Naive thymus-derived CD4-positive, alpha-beta T cell (primary cell): ENCODE measurements around the gene VASP. TPM values are rescaled to one million over a fixed set of nuclear protein-coding genes. Genes with fewer than 3 reads are reported as not detected.

Experiments used
- ATAC-seq: fragments of 150-1000 bp; cut with Tn5 transposase; 2 replicates; pipeline ENCODE4 v1.10.0; 2021; ENCODE audit warnings: mild to moderate bottlenecking, moderate library complexity
- CTCF ChIA-PET: fragments of 350-600 bp; sonication (Branson Sonifier 250); formaldehyde crosslinking; loops from one replicate; lab custom pipeline; 2021; ENCODE audit warnings: antibody characterized with exemption; lab: Charles Lee
- POLR2A ChIA-PET: fragments of 350-600 bp; sonication (Branson Sonifier 250); formaldehyde crosslinking; loops from one replicate; lab custom pipeline; 2021; ENCODE audit warnings: antibody characterized with exemption, inconsistent platforms; lab: Charles Lee
- DNase-seq, 9 donors: peaks; one replicate each; pipeline versions ENCODE4 v3.0.0 to v3.0.0-alpha.2; 2020 to 2022; ENCODE audit warnings: mixed read lengths in 1 of 9
- H3K27ac ChIP-seq: one replicate; pipeline ENCODE4 v1.7.0; 2013; ENCODE audit warnings: mild to moderate bottlenecking, low read depth, low read length, moderate library complexity
- H3K27me3 ChIP-seq, 2 donors: one replicate each; pipeline ENCODE4 v1.7.0; 2013; ENCODE audit warnings: low read length in 2 of 2, mild to moderate bottlenecking in 2 of 2, moderate library complexity in 2 of 2; ENCODE audit not compliant: control insufficient read depth in 2 of 2, insufficient read depth in 2 of 2
- H3K36me3 ChIP-seq, 3 experiments: 1 replicate in 2 of 3; 2 replicates in 1 of 3; pipeline ENCODE4 v1.7.0; 2013; ENCODE audit warnings: low read length in 3 of 3, mild to moderate bottlenecking in 3 of 3, moderate library complexity in 1 of 3; ENCODE audit not compliant: insufficient read depth in 3 of 3, control insufficient read depth in 2 of 3
- H3K4me1 ChIP-seq, 2 donors: one replicate each; pipeline ENCODE4 v1.7.0; 2013; ENCODE audit warnings: low read length in 2 of 2, mild to moderate bottlenecking in 2 of 2, moderate library complexity in 1 of 2; ENCODE audit not compliant: control insufficient read depth in 2 of 2, insufficient read depth in 2 of 2
- H3K4me3 ChIP-seq: 2 replicates; pipeline ENCODE4 v1.7.0; 2013; ENCODE audit warnings: mild to moderate bottlenecking, low read length
- H3K9me3 ChIP-seq, 3 experiments: 1 replicate in 2 of 3; 2 replicates in 1 of 3; pipeline ENCODE4 v1.7.0; 2013; ENCODE audit warnings: low read length in 3 of 3; ENCODE audit not compliant: control insufficient read depth in 2 of 3
- H3K27ac Mint-ChIP-seq, 9 donors: one replicate each; pipeline ENCODE4 v1.8.0; 2020 to 2022; ENCODE audit warnings: mixed read lengths in 9 of 9, mild to moderate bottlenecking in 8 of 9, moderate library complexity in 5 of 9, inconsistent platforms in 2 of 9
- H3K27me3 Mint-ChIP-seq, 5 donors: one replicate each; pipeline ENCODE4 v1.8.0; 2021 to 2022; ENCODE audit warnings: mixed read lengths in 5 of 5, mild to moderate bottlenecking in 1 of 5
- H3K36me3 Mint-ChIP-seq, 5 donors: one replicate each; pipeline ENCODE4 v1.8.0; 2020 to 2022; ENCODE audit warnings: mixed read lengths in 5 of 5, mild to moderate bottlenecking in 3 of 5, inconsistent platforms in 1 of 5
- H3K4me1 Mint-ChIP-seq, 7 donors: one replicate each; pipeline ENCODE4 v1.8.0; 2020 to 2022; ENCODE audit warnings: mixed read lengths in 7 of 7, mild to moderate bottlenecking in 3 of 7, inconsistent platforms in 1 of 7
- H3K4me3 Mint-ChIP-seq, 10 donors: one replicate each; pipeline ENCODE4 v1.8.0; 2020 to 2022; ENCODE audit warnings: mild to moderate bottlenecking in 10 of 10, mixed read lengths in 10 of 10, moderate library complexity in 6 of 10, inconsistent platforms in 2 of 10
- H3K9me3 Mint-ChIP-seq, 11 donors: one replicate each; pipeline ENCODE4 v1.8.0; 2020 to 2022; ENCODE audit warnings: mixed read lengths in 11 of 11, mild to moderate bottlenecking in 4 of 11, inconsistent platforms in 1 of 11, moderate library complexity in 1 of 11
- intact Hi-C, 2 donors: fragments of 100-400 bp; cut with micrococcal nuclease; formaldehyde crosslinking; loops; one replicate each; pipeline ENCODE4 v1.15.1; 2023
- polyA plus RNA-seq, 2 donors: library from polyadenylated mRNA; unstranded; fragments of 300-500 nt; fragmentation: Illumina TruSeq; gene quantifications; one replicate each; pipeline ENCODE4 v1.2.3, GENCODE V29; 2021
- total RNA-seq, 6 experiments: library from RNA in 5 of 6; stranded (reverse) in 5 of 6; gene quantifications; 1 replicate in 5 of 6; 2 replicates in 1 of 6; pipeline ENCODE4 v1.2.3 and lab custom pipeline; 2021 to 2026

The VASP gene
- total and polyA plus RNA-seq, 7 experiments from 2014 or later = 27.0 to 206 (median 74.2) TPM

DNA sequence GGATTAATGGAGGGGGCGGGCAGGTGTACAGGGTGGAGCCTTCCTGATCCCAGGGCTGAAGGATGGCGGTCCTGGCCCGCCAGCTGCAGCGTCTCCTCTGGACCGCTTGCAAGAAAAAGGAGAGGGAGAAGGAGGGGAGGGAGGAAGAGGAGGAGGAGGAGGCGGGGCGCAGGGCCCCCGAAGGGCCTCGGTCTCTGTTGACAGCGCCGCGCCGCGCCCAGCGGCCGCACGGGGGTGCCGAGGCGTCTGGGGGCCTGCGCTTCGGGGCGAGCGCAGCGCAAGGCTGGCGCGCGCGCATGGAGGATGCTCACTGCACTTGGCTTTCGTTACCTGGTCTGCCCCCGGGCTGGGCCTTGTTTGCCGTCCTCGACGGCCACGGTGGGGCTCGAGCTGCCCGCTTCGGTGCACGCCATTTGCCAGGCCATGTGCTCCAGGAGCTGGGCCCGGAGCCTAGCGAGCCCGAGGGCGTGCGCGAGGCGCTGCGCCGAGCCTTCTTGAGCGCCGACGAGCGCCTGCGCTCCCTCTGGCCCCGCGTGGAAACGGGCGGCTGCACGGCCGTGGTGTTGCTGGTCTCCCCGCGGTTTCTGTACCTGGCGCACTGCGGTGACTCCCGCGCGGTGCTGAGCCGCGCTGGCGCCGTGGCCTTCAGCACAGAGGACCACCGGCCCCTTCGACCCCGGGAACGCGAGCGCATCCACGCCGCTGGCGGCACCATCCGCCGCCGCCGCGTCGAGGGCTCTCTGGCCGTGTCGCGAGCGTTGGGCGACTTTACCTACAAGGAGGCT is 8.7 kb upstream of the VASP start, which contains the start of gene PPM1N:
PPM1N (plus strand) TSS at position 33 of the 785 bp plus-strand sequence; CDS start at position 63, 30 bp downstream.
- no peaks in the 10 kb centered on the region for H3K36me3 ChIP-seq
- H3K27me3 ChIP-seq = no peaks in the 10 kb centered on the region
- Mint-ChIP-seq H3K9me3 (no peaks in the 10 kb centered on the region), H3K27ac (peak within 1 kb of the TSS; percentile 63 to 90 (median 79)), H3K36me3 (peaks cover 0 to 9% (median 4%) of the 10 kb centered on the region in 5 donors), H3K27me3 (peaks cover 0 to 35% (median 7%) of the 10 kb centered on the region in 5 donors), H3K4me1 (peaks cover 28 to 48% (median 42%) of the 10 kb centered on the region in 7 donors), H3K4me3 (peak within 1 kb of the TSS; percentile 84 to 97 (median 88))
- ChIA-PET CTCF (interaction anchor here (0.6 to 1.8 kb wide), 5 partner anchors 11 to 802 kb away, joined by 3 to 12 read pairs (median 4); no protein-coding TSS in a partner anchor), POLR2A (interaction anchor here (0.8 to 1.9 kb wide), 7 partner anchors 9 to 384 kb away, joined by 3 to 7 read pairs (median 4); partner anchors contain the start of gene VASP)
- ATAC-seq = peak; percentile 65
- peak within 1 kb of the TSS; percentile 11 for H3K27ac ChIP-seq
- intact Hi-C loops = loop anchor here in 1 of 2 donors (1.0 to 5.0 kb wide), 3 partner anchors 25 to 496 kb away; partner anchors contain the start of gene RELB
- H3K4me1 ChIP-seq = peaks cover 28 to 35% of the 10 kb centered on the region in 2 donors
- H3K9me3 ChIP-seq = no peaks in the 10 kb centered on the region
- H3K4me3 ChIP-seq = peak within 1 kb of the TSS; percentile 71
- peak; percentile 49 to 67 (median 60) for DNase-seq

DNA sequence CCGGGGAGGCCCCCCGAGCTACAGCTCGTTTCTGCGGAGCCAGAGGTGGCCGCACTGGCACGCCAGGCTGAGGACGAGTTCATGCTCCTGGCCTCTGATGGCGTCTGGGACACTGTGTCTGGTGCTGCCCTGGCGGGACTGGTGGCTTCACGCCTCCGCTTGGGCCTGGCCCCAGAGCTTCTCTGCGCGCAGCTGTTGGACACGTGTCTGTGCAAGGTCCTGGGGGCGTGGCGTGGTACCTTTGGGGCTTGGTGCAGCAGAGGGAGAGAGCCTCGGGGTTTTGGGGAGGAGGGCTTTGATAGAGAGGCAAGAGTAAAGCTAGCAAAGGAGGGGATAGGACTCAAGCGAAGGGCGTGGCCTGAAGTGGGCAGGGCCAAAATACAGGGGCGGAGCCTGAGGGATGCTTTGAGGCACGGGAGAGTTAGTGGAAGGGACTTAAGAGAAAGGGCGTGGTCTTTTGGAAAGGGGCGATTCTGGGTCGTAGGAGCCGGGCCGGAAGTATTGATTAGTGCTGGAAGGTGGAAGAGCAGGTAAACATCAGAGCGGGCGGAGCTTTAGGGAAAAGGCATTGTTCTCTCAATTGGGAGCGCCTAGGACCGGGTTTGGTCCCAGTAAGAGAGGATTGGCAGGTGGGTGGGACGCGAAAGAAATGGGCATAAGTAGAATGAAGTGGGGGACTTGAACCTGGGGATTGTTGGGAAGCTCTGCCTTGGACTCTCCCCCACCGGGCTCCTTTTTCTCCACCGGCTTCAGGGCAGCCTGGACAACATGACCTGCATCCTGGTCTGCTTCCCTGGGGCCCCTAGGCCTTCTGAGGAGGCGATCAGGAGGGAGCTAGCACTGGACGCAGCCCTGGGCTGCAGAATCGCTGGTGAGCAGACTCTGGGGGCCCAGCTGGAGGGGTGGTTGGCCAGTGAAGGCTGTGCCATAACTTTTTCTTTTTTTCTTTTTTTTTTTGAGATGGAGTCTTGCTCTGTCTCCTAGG is 7.8 kb upstream of the VASP start:
- Mint-ChIP-seq H3K9me3 (no peaks in the 10 kb centered on the region), H3K4me3 (peak overlapping the region; percentile 35 to 97 (median 74)), H3K4me1 (peaks cover 28 to 45% (median 41%) of the 10 kb centered on the region in 7 donors), H3K27ac (peak overlapping the region in 8 of 9 donors; percentile 3 to 81 (median 54)), H3K36me3 (peaks cover 0 to 9% (median 4%) of the 10 kb centered on the region in 5 donors), H3K27me3 (peaks cover 0 to 35% (median 7%) of the 10 kb centered on the region in 5 donors)
- H3K27me3 ChIP-seq = no peaks in the 10 kb centered on the region
- peak overlapping the region; percentile 62 for H3K4me3 ChIP-seq
- ATAC-seq (peak; percentile 18), DNase-seq (peak in 8 of 9 donors; percentile 46 to 68 (median 61))
- CTCF ChIA-PET = interaction anchor here (0.6 to 1.8 kb wide), 5 partner anchors 10 to 407 kb away, joined by 3 to 12 read pairs (median 4); no protein-coding TSS in a partner anchor
- intact Hi-C loops = loop anchor here in 1 of 2 donors (5.0 kb wide), 1 partner anchor 497 kb away; the partner anchor contains the start of gene RELB
- H3K9me3 ChIP-seq = no peaks in the 10 kb centered on the region
- H3K36me3 ChIP-seq = no peaks in the 10 kb centered on the region
- H3K27ac ChIP-seq = no peak overlapping the region
- H3K4me1 ChIP-seq = peaks cover 28 to 35% of the 10 kb centered on the region in 2 donors
- POLR2A ChIA-PET = interaction anchor here (0.8 to 1.9 kb wide), 8 partner anchors 8 to 384 kb away, joined by 3 to 7 read pairs (median 4); partner anchors contain the start of gene VASP

DNA sequence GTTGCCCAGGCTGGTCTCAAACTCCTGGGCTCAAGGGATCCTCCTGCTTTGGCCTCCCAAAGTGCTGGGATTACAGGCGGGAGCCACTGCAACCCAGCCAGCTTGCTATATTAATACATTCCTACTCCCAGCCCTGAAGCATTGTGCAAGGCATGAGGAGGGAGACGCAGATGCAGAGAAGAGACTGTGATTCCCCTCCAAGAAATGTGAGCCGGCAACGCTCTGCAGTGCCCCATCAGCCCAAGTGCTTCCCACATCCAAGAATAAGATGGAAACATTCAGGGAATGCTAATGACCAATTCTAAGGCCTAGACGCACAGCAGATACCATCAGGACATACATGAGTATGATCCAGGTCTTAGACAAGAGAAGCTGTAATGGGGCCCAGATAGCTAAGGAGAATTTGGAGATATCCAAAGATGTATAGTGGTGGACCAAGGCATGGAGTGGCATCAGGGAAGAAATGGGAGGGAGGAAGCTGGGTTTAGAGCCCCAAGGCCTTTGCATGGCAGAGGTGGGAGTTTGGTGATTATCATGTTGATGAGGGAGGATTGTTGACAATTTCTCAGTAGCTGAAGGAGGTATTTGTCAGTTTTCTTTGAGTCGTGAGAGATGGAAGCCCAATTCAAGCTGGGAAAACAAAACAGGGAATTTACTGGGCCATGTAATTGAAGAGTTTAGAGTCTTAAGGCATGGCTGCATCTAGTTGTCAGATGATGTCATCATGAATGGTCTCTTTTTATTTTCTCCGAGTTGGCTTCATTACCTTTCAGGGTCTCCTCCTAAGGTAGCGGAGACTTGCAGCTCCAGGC is 6.2 kb upstream of the VASP start:
- Mint-ChIP-seq H3K9me3 (no peaks in the 10 kb centered on the region), H3K27me3 (peaks cover 0 to 23% (median 0%) of the 10 kb centered on the region in 5 donors), H3K27ac (peak overlapping the region in 3 of 9 donors; percentile 54 to 65 (median 64)), H3K4me1 (peaks cover 30 to 48% (median 41%) of the 10 kb centered on the region in 7 donors), H3K36me3 (peaks cover 0 to 11% (median 4%) of the 10 kb centered on the region in 5 donors), H3K4me3 (peak overlapping the region in 4 of 10 donors; percentile 31 to 51 (median 44))
- ChIA-PET CTCF (interaction anchor here (0.6 to 1.1 kb wide), 3 partner anchors 22 to 156 kb away, joined by 3 read pairs; no protein-coding TSS in a partner anchor), POLR2A (interaction anchor here (0.6 kb wide), 1 partner anchor 69 kb away, joined by 4 read pairs; no protein-coding TSS in a partner anchor)
- H3K27ac ChIP-seq = no peak overlapping the region
- H3K4me3 ChIP-seq = no peak overlapping the region
- H3K4me1 ChIP-seq = peaks cover 27 to 36% of the 10 kb centered on the region in 2 donors
- intact Hi-C loops = no loop called here
- no peaks in the 10 kb centered on the region for H3K36me3 ChIP-seq
- ATAC-seq (no peak), DNase-seq (no peak)
- no peaks in the 10 kb centered on the region for H3K27me3 ChIP-seq
- no peaks in the 10 kb centered on the region for H3K9me3 ChIP-seq

DNA sequence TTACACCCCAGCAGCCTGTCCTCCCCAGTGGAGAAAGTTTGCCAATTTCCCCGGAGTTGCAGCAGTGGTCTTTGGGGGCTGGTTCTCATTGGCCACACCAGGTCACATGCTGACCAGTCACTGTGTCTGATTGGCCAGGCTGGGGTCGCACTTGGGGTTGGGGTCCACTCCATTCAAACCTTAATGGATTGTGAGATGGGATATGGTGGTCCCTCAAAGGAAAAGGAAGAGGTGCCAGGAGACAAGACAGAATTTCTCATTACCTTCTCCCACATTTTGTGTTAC is 5.6 kb upstream of the VASP start:
- H3K27me3 Mint-ChIP-seq = peaks cover 0 to 22% (median 0%) of the 10 kb centered on the region in 5 donors
- Histone ChIP-seq H3K4me3 (no peak overlapping the region), H3K27me3 (no peaks in the 10 kb centered on the region), H3K27ac (no peak overlapping the region), H3K4me1 (peaks cover 25 to 33% of the 10 kb centered on the region in 2 donors), H3K9me3 (no peaks in the 10 kb centered on the region), H3K36me3 (no peaks in the 10 kb centered on the region)
- ChIA-PET CTCF (interaction anchor here (1.0 to 1.1 kb wide), 2 partner anchors 23 to 56 kb away, joined by 3 read pairs; no protein-coding TSS in a partner anchor), POLR2A (interaction anchor here (0.6 kb wide), 1 partner anchor 70 kb away, joined by 4 read pairs; no protein-coding TSS in a partner anchor)
- no peak overlapping the region for H3K4me3 Mint-ChIP-seq
- peaks cover 30 to 51% (median 40%) of the 10 kb centered on the region in 7 donors for H3K4me1 Mint-ChIP-seq
- H3K27ac Mint-ChIP-seq = peak overlapping the region in 1 of 9 donors; percentile 44
- ATAC-seq (no peak), DNase-seq (no peak)
- intact Hi-C loops = no loop called here
- no peaks in the 10 kb centered on the region for H3K9me3 Mint-ChIP-seq
- H3K36me3 Mint-ChIP-seq = peaks cover 0 to 11% (median 4%) of the 10 kb centered on the region in 5 donors

DNA sequence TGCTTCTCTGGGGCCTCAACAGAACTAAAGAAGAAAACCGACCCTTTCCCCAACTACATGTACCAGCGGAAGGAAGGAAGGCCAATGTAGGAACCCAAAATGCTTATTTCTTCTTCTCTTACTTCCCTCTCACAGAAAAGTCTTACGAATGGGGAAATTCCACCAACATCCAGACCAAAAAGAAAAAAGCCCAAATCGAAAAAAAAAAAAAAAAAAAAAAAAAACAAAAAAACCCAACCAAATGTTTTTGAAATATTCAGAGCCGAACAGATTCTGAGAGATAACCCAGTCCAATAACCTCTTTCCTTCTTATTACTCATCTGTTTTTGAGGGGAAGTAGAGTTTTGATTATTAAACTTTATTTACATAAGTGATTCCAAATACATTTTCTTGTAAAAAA is 5.2 kb upstream of the VASP start:
- intact Hi-C loops = no loop called here
- no peak overlapping the region for H3K4me3 Mint-ChIP-seq
- H3K27me3 ChIP-seq = no peaks in the 10 kb centered on the region
- H3K9me3 Mint-ChIP-seq = no peaks in the 10 kb centered on the region
- peaks cover 27 to 31% of the 10 kb centered on the region in 2 donors for H3K4me1 ChIP-seq
- peaks cover 0 to 20% (median 0%) of the 10 kb centered on the region in 5 donors for H3K27me3 Mint-ChIP-seq
- no peaks in the 10 kb centered on the region for H3K9me3 ChIP-seq
- POLR2A ChIA-PET = interaction anchor here (0.6 kb wide), 1 partner anchor 70 kb away, joined by 4 read pairs; no protein-coding TSS in a partner anchor
- H3K4me1 Mint-ChIP-seq = peaks cover 26 to 47% (median 37%) of the 10 kb centered on the region in 7 donors
- H3K36me3 ChIP-seq = no peaks in the 10 kb centered on the region
- no peak overlapping the region for H3K27ac ChIP-seq
- H3K27ac Mint-ChIP-seq = peak overlapping the region in 1 of 9 donors; percentile 9
- CTCF ChIA-PET = interaction anchor here (1.0 to 1.1 kb wide), 2 partner anchors 23 to 57 kb away, joined by 3 read pairs; no protein-coding TSS in a partner anchor
- DNase-seq (no peak), ATAC-seq (no peak)
- H3K4me3 ChIP-seq = no peak overlapping the region
- H3K36me3 Mint-ChIP-seq = peaks cover 0 to 11% (median 4%) of the 10 kb centered on the region in 5 donors
